GM12873 (cell line): Measurements from ENCODE around the gene C17orf113.

Experiments
- CTCF ChIP-seq: IDR thresholded peaks from 2 replicates; pipeline ENCODE4 v1.5.1; 2012; ENCODE audit warnings: low read depth, mild to moderate bottlenecking, moderate library complexity, low read length, control low read depth; ENCODE audit not compliant: insufficient read depth; ENCODE audit errors: missing control alignments

C17orf113 gene

GRCh38 chr17:42090964-42091790 lies 40.8 kb upstream of the C17orf113 start:
- TF ChIP-seq CTCF, result no peak

- TF ChIP-seq CTCF, result no peak
Observed at GRCh38 chr17:42088736-42089135, 38.3 kb upstream of the C17orf113 start.

GRCh38 chr17:42087736-42088705 lies 37.6 kb upstream of the C17orf113 start:
- TF ChIP-seq CTCF, result no peak

GRCh38 chr17:42087042-42087701 lies 36.8 kb upstream of the C17orf113 start:
- TF ChIP-seq CTCF, result no peak

GRCh38 chr17:42081516-42082129 lies 31.2 kb upstream of the C17orf113 start:
- TF ChIP-seq CTCF, result no peak

GRCh38 chr17:42079541-42079940 lies 29.1 kb upstream of the C17orf113 start:
- TF ChIP-seq CTCF, result no peak
